Tibial nerve (tissue), 4 donors: Measurements from ENCODE around the gene TSPAN5. TPM values are rescaled to one million over a fixed set of nuclear protein-coding genes. Genes with fewer than 3 reads are reported as not detected.

Source experiments
- DNase-seq, 2 donors: peaks; one replicate each; pipeline ENCODE4 v3.0.0-alpha.2; 2019; ENCODE audit warnings: low spot score in 2 of 2
- H3K27ac ChIP-seq, 4 donors: fragments of 200-600 bp; sonication (generic) in 3 of 4; one replicate each; pipeline ENCODE4 v1.5.1; 2017 to 2019; ENCODE audit warnings: mild to moderate bottlenecking in 1 of 4
- H3K27me3 ChIP-seq, 2 donors: fragments of 200-600 bp; sonication (generic) in 1 of 2; one replicate each; pipeline versions ENCODE4 v1.5.1 to v1.6.0; 2017 to 2019
- H3K36me3 ChIP-seq, 3 donors: fragments of 200-600 bp; sonication (generic); one replicate each; pipeline ENCODE4 v1.5.1; 2018 to 2019
- H3K4me1 ChIP-seq, 4 donors: fragments of 200-600 bp; sonication (generic) in 3 of 4; one replicate each; pipeline ENCODE4 v1.5.1; 2017 to 2019
- H3K4me3 ChIP-seq, 4 donors: fragments of 200-600 bp; sonication (generic) in 3 of 4; one replicate each; pipeline ENCODE4 v1.5.1; 2017 to 2019; ENCODE audit warnings: mild to moderate bottlenecking in 1 of 4, moderate library complexity in 1 of 4
- H3K9me3 ChIP-seq, 4 donors: fragments of 200-600 bp; sonication (generic) in 3 of 4; one replicate each; pipeline ENCODE4 v1.5.1; 2017 to 2019
- CTCF ChIP-seq, 5 experiments: fragments of 200-600 bp in 3 of 5; fragments of 450-650 bp in 2 of 5; sonication (generic) in 3 of 5; IDR thresholded peaks; one replicate each; pipeline ENCODE4 v1.5.1; 2016 to 2019; ENCODE audit warnings: antibody characterized with exemption in 5 of 5, mild to moderate bottlenecking in 3 of 5, moderate library complexity in 2 of 5
- EP300 ChIP-seq, 2 donors: sonication (generic); formaldehyde crosslinking; IDR thresholded peaks; one replicate each; pipeline ENCODE4 v1.6.1; 2017; ENCODE audit warnings: antibody characterized with exemption in 2 of 2, mild to moderate bottlenecking in 1 of 2
- POLR2A ChIP-seq, 2 donors: fragments of 450-650 bp; IDR thresholded peaks; one replicate each; pipeline ENCODE4 v1.6.1; 2017; ENCODE audit warnings: antibody characterized with exemption in 2 of 2, mild to moderate bottlenecking in 2 of 2, moderate library complexity in 2 of 2
- WGBS, 2 donors: methylation state at CpG; one replicate each; pipeline ENCODE4 v1.1.5; 2018; 5-methylcytosine and 5-hydroxymethylcytosine counted together
- total RNA-seq, 4 donors: library from RNA; depleted of rRNA; stranded (reverse); fragments of >200 nt; gene quantifications; one replicate each; pipeline ENCODE4 v1.1.0, GENCODE V29; 2016

The TSPAN5 gene
- total RNA-seq, 4 donors from 2014 or later: 15.3 to 30.8 (median 25.6) TPM

GRCh38 chr4:98672583-98673287 lies 14.3 kb upstream of the TSPAN5 start:
- no peaks in the 10 kb centered on the region for H3K36me3 ChIP-seq
- no peak for DNase-seq
- H3K4me3 ChIP-seq: no peak overlapping the region
- no peak for TF ChIP-seq CTCF (IDR thresholded peaks at IDR 0.05)
- TF ChIP-seq POLR2A (IDR thresholded peaks at IDR 0.05): no peak
- no peak for TF ChIP-seq EP300 (IDR thresholded peaks at IDR 0.05)
- H3K9me3 ChIP-seq: no peaks in the 10 kb centered on the region
- H3K27ac ChIP-seq: no peak overlapping the region
- H3K4me1 ChIP-seq: no peaks in the 10 kb centered on the region
- H3K27me3 ChIP-seq: no peaks in the 10 kb centered on the region
- 56 to 57% methylated on average over 5 of the region's 5 CpGs for WGBS, 2 donors

- Histone ChIP-seq H3K36me3 (no peaks in the 10 kb centered on the region), H3K27ac (no peak overlapping the region), H3K9me3 (no peaks in the 10 kb centered on the region), H3K4me3 (no peak overlapping the region), H3K4me1 (no peaks in the 10 kb centered on the region), H3K27me3 (no peaks in the 10 kb centered on the region)
- no peak for DNase-seq
- TF ChIP-seq POLR2A (IDR thresholded peaks at IDR 0.05) (no peak), CTCF (IDR thresholded peaks at IDR 0.05) (no peak), EP300 (IDR thresholded peaks at IDR 0.05) (no peak)
Observed at GRCh38 chr4:98671131-98671530, 12.7 kb upstream of the TSPAN5 start.

GRCh38 chr4:98670186-98670585 lies 11.8 kb upstream of the TSPAN5 start:
- TF ChIP-seq EP300 (IDR thresholded peaks at IDR 0.05) (no peak), CTCF (IDR thresholded peaks at IDR 0.05) (no peak)
- DNase-seq: no peak
- Histone ChIP-seq H3K9me3 (no peaks in the 10 kb centered on the region), H3K27ac (no peak overlapping the region), H3K4me1 (no peaks in the 10 kb centered on the region), H3K36me3 (no peaks in the 10 kb centered on the region), H3K27me3 (no peaks in the 10 kb centered on the region), H3K4me3 (no peak overlapping the region)
- whole genome bisulfite sequencing, 2 donors: 94 to 97% methylated on average over 5 of the region's 5 CpGs

- 77 to 81% methylated on average over 4 of the region's 4 CpGs for WGBS, 2 donors
- Histone ChIP-seq H3K9me3 (no peaks in the 10 kb centered on the region), H3K27me3 (no peaks in the 10 kb centered on the region), H3K36me3 (no peaks in the 10 kb centered on the region), H3K4me1 (no peaks in the 10 kb centered on the region), H3K27ac (no peak overlapping the region), H3K4me3 (no peak overlapping the region)
- no peak for TF ChIP-seq EP300 (IDR thresholded peaks at IDR 0.05)
- no peak for TF ChIP-seq CTCF (IDR thresholded peaks at IDR 0.05)
- TF ChIP-seq POLR2A (IDR thresholded peaks at IDR 0.05): no peak
- DNase-seq: no peak
Observed at GRCh38 chr4:98669577-98669976, 11.2 kb upstream of the TSPAN5 start.

GRCh38 chr4:98664959-98665358 lies 6.5 kb upstream of the TSPAN5 start:
- Histone ChIP-seq H3K4me3 (no peak overlapping the region), H3K27me3 (no peaks in the 10 kb centered on the region), H3K4me1 (peaks cover 0 to 3% (median 0%) of the 10 kb centered on the region in 4 donors), H3K36me3 (no peaks in the 10 kb centered on the region), H3K9me3 (no peaks in the 10 kb centered on the region), H3K27ac (no peak overlapping the region)
- 97 to 98% methylated on average over 4 of the region's 4 CpGs for WGBS, 2 donors
- TF ChIP-seq POLR2A (IDR thresholded peaks at IDR 0.05): no peak
- no peak for TF ChIP-seq EP300 (IDR thresholded peaks at IDR 0.05)
- no peak for TF ChIP-seq CTCF (IDR thresholded peaks at IDR 0.05)
- DNase-seq: no peak
